GM12878 (cell line): ENCODE results near the gene WWOX. TPM values are rescaled to one million over a fixed set of nuclear protein-coding genes. Genes with fewer than 3 reads are reported as not detected.

Experiments
- ATAC-seq: fragments of 200-7000 bp; cut with Tn5 transposase; 3 replicates; pipeline ENCODE4 v1.9.1; 2020; ENCODE audit warnings: mild to moderate bottlenecking, moderate library complexity
- BruUV-seq: library from RNA; stranded (reverse); fragments of 400-500 nt; replicated peaks from 2 replicates; lab custom pipeline; 2021; lab: Mats Ljungman, UMichigan
- CTCF ChIA-PET: fragments of 300-600 bp; sonication (Branson Sonifier 250); formaldehyde crosslinking; extraction: SDS; loops from one replicate; lab custom pipeline; 2021; ENCODE audit warnings: inconsistent platforms; lab: Yijun Ruan, JAX
- POLR2A ChIA-PET: fragments of 350-600 bp; formaldehyde crosslinking; extraction: SDS; loops from one replicate; lab custom pipeline; 2021; ENCODE audit warnings: inconsistent platforms; lab: Charles Lee
- RAD21 ChIA-PET: fragments of 300-600 bp; sonication (Branson Sonifier 250); formaldehyde crosslinking; loops from one replicate; lab custom pipeline; 2023; ENCODE audit warnings: antibody characterized with exemption; ENCODE audit not compliant: unreplicated experiment; lab: Charles Lee
- SMC1A ChIA-PET: fragments of 300-600 bp; sonication (Branson Sonifier 250); formaldehyde crosslinking; loops from one replicate; lab custom pipeline; 2023; ENCODE audit not compliant: unreplicated experiment, uncharacterized antibody; lab: Charles Lee
- DNase-seq: peaks from one replicate; pipeline ENCODE4 v3.0.0-alpha.2; 2011; ENCODE audit warnings: low read depth, low spot score
- FAIRE-seq: peaks from 3 replicates; lab custom pipeline; 2011; peaks lifted over from hg19 to GRCh38; lab: Jason Lieb, UNC
- H2AFZ ChIP-seq: 2 replicates; pipeline ENCODE4 v1.6.0; 2011; ENCODE audit warnings: low read depth, low read length, control low read depth; ENCODE audit not compliant: control insufficient read depth
- H3K27ac ChIP-seq: 2 replicates; pipeline ENCODE4 v1.5.1; 2011; ENCODE audit warnings: control low read depth; ENCODE audit not compliant: control insufficient read depth, insufficient read depth
- H3K27me3 ChIP-seq, 2 experiments: replicated peaks in 1 of 2; 2 replicates each; pipeline versions ENCODE4 v1.6.0 to v1.6.1; 2011; ENCODE audit warnings: low read length in 1 of 2; ENCODE audit not compliant: control insufficient read depth in 2 of 2, insufficient read depth in 2 of 2
- H3K36me3 ChIP-seq, 2 experiments: 2 replicates each; pipeline ENCODE4 v1.5.1; 2011; ENCODE audit warnings: low read length in 1 of 2; ENCODE audit not compliant: control insufficient read depth in 2 of 2, insufficient read depth in 2 of 2
- H3K4me1 ChIP-seq: 2 replicates; pipeline ENCODE4 v1.6.1; 2011; ENCODE audit warnings: mild to moderate bottlenecking, low read length, moderate library complexity, mixed read lengths; ENCODE audit not compliant: control insufficient read depth, insufficient read depth
- H3K4me2 ChIP-seq: 2 replicates; pipeline ENCODE4 v1.6.0; 2011; ENCODE audit warnings: control low read depth; ENCODE audit not compliant: control insufficient read depth, insufficient read depth
- H3K4me3 ChIP-seq: fragments of 200-600 bp; sonication (generic); 2 replicates; pipeline ENCODE4 v1.5.1; 2016
- H3K79me2 ChIP-seq: 2 replicates; pipeline ENCODE4 v1.6.0; 2011; ENCODE audit warnings: low read length; ENCODE audit not compliant: control insufficient read depth, insufficient read depth
- H3K9ac ChIP-seq: 2 replicates; pipeline ENCODE4 v1.8.0; 2011; ENCODE audit warnings: low read length, control low read depth, mixed read lengths; ENCODE audit not compliant: control insufficient read depth, insufficient read depth
- H3K9me3 ChIP-seq: replicated peaks from 3 replicates; pipeline ENCODE4 v1.5.1; 2011; ENCODE audit warnings: mild to moderate bottlenecking, low read length; ENCODE audit not compliant: control insufficient read depth, insufficient read depth
- H4K20me1 ChIP-seq: 2 replicates; pipeline ENCODE4 v1.6.0; 2011; ENCODE audit not compliant: control insufficient read depth, insufficient read depth
- CEBPZ ChIP-seq: fragments of 150-350 bp; IDR thresholded peaks from 2 replicates; pipeline ENCODE4 v1.6.1; 2016; ENCODE audit warnings: low read depth, low read length
- CHD2 ChIP-seq: IDR thresholded peaks from 2 replicates; pipeline ENCODE4 v1.6.1; 2011; ENCODE audit warnings: low read depth, low read length, improper control_type of control experiment, borderline replicate concordance
- NFIC ChIP-seq: IDR thresholded peaks from 2 replicates; pipeline ENCODE4 v1.6.1; 2012; ENCODE audit warnings: low read depth, mild to moderate bottlenecking, inconsistent platforms, low read length, moderate library complexity
- NFYA ChIP-seq: IDR thresholded peaks from 2 replicates; pipeline ENCODE4 v1.6.1; 2011; ENCODE audit warnings: low read depth, mild to moderate bottlenecking, low read length, improper control_type of control experiment, borderline replicate concordance
- NFYB ChIP-seq: IDR thresholded peaks from 2 replicates; pipeline ENCODE4 v1.6.1; 2011; ENCODE audit warnings: low read depth, mild to moderate bottlenecking, low read length, improper control_type of control experiment, moderate library complexity; ENCODE audit not compliant: insufficient read depth
- NR2C1 ChIP-seq: fragments of 450-650 bp; IDR thresholded peaks from 2 replicates; pipeline ENCODE4 v1.6.1; 2017; ENCODE audit warnings: antibody characterized with exemption, mild to moderate bottlenecking, moderate library complexity
- POLR2AphosphoS5 ChIP-seq: IDR thresholded peaks from 2 replicates; pipeline ENCODE4 v1.6.1; 2011; ENCODE audit warnings: mild to moderate bottlenecking, low read length, inconsistent platforms
- RAD51 ChIP-seq: fragments of 450-650 bp; IDR thresholded peaks from 2 replicates; pipeline ENCODE4 v1.6.1; 2016; ENCODE audit warnings: moderate library complexity, mild to moderate bottlenecking, inconsistent platforms
- RFX5 ChIP-seq: IDR thresholded peaks from 2 replicates; pipeline ENCODE4 v1.6.1; 2011; ENCODE audit warnings: low read depth, low read length, improper control_type of control experiment
- SUPT20H ChIP-seq: IDR thresholded peaks from 2 replicates; pipeline ENCODE4 v1.6.1; 2011; ENCODE audit warnings: low read depth, mild to moderate bottlenecking, low read length, moderate library complexity, borderline replicate concordance; ENCODE audit not compliant: control insufficient read depth
- TARDBP ChIP-seq: IDR thresholded peaks from 2 replicates; pipeline ENCODE4 v1.6.1; 2016; ENCODE audit warnings: borderline replicate concordance
- ZNF384 ChIP-seq: IDR thresholded peaks from 2 replicates; pipeline ENCODE4 v1.6.1; 2012; ENCODE audit warnings: low read depth, mild to moderate bottlenecking, low read length, improper control_type of control experiment, borderline replicate concordance
- whole genome bisulfite sequencing: methylation state at CpG from one replicate; pipeline ENCODE4 v1.1.6; 2016; ENCODE audit warnings: low lambda C conversion rate; ENCODE audit not compliant: insufficient replicate concordance, insufficient coverage; ENCODE audit errors: missing lambda C conversion rate; 5-methylcytosine and 5-hydroxymethylcytosine counted together
- in situ Hi-C: fragments of 300-500 bp; cut with MboI; formaldehyde crosslinking; loops from 9 replicates; pipeline ENCODE4 v1.14.3; 2018; ENCODE audit warnings: mixed read lengths
- intact Hi-C: fragments of 100-400 bp; cut with micrococcal nuclease; formaldehyde crosslinking; loops from one replicate; pipeline ENCODE4 v1.14.2; 2022; ENCODE audit not compliant: unreplicated experiment
- polyA plus RNA-seq, 11 experiments: library from polyadenylated mRNA; depleted of rRNA in 4 of 11; unstranded in 6 of 11; stranded (reverse) in 5 of 11; fragments of >200 nt; fragmentation: Nextera tagmentation in 4 of 11; fragmentation: Illumina TruSeq in 1 of 11; extraction: Ambion mirVana in 4 of 11; extraction: Trizol in 1 of 11; gene quantifications; 1 replicate in 1 of 11; 2 replicates in 10 of 11; pipeline versions ENCODE4 v1.2.1 to v1.2.3, GENCODE V29; 2011 to 2016; ENCODE audit warnings: inconsistent platforms in 2 of 11, missing spikeins in 2 of 11, low read depth in 1 of 11
- total RNA-seq, 4 experiments: library from RNA; depleted of rRNA in 3 of 4; stranded (reverse); fragments of >200 nt in 3 of 4; fragmentation: Illumina TruSeq in 1 of 4; extraction: Trizol in 1 of 4; gene quantifications; 2 replicates each; pipeline versions ENCODE4 v1.2.1 to v1.2.3, GENCODE V29; 2013 to 2021
- TF ChIP-seq, protein P1 (sequence below): IDR thresholded peaks from 2 replicates; pipeline ENCODE4 v1.6.1; 2011; ENCODE audit warnings: borderline replicate concordance, low read depth, mild to moderate bottlenecking, moderate library complexity, mixed read lengths, low read length; ENCODE audit not compliant: insufficient read depth; ENCODE audit errors: extremely low read length
- TF ChIP-seq, protein P2 (sequence below): fragments of 450-650 bp; IDR thresholded peaks from 2 replicates; pipeline ENCODE4 v1.6.1; 2017; ENCODE audit warnings: mild to moderate bottlenecking, moderate library complexity
- TF ChIP-seq, protein P3 (sequence below): IDR thresholded peaks from 2 replicates; pipeline ENCODE4 v1.6.1; 2012; ENCODE audit warnings: low read depth, low read length, improper control_type of control experiment

The WWOX gene
- total and polyA plus RNA-seq, 10 of the 15 experiments (the other 5 are each of a cell fraction or from before 2014, with no cell fraction given) = 2.8 to 24.4 (median 17.8) TPM

GRCh38 chr16:78593352-78593751 lies 493.9 kb downstream of the WWOX start:
- 53% methylated on average over 3 of the region's 3 CpGs for WGBS
- H3K4me3 ChIP-seq = no peak overlapping the region
- in situ Hi-C loops = no loop called here
- no peaks in the 10 kb centered on the region for H3K27me3 ChIP-seq
- no peaks in the 10 kb centered on the region for H4K20me1 ChIP-seq
- no peak for ATAC-seq
- H3K27ac ChIP-seq = no peak overlapping the region
- no peaks in the 10 kb centered on the region for H3K9me3 ChIP-seq
- DNase-seq = no peak
- H3K4me2 ChIP-seq = no peak overlapping the region
- ChIA-PET POLR2A (no interaction called here), RAD21 (no interaction called here), CTCF (no interaction called here), SMC1A (interaction anchor here (0.7 kb wide), 1 partner anchor 634 kb away, joined by 3 read pairs; no protein-coding TSS in a partner anchor)
- BruUV-seq = no TSS peak
- no peaks in the 10 kb centered on the region for H3K36me3 ChIP-seq
- intact Hi-C loops = no loop called here
- no peak for FAIRE-seq
- no peaks in the 10 kb centered on the region for H3K4me1 ChIP-seq
- H2AFZ ChIP-seq = no peak overlapping the region
- no peaks in the 10 kb centered on the region for H3K79me2 ChIP-seq
- H3K9ac ChIP-seq = no peak overlapping the region
- TF ChIP-seq NFYB (no peak), TARDBP (no peak), NFYA (no peak), CHD2 (no peak), POLR2AphosphoS5 (no peak), RFX5 (no peak), CEBPZ (no peak), NR2C1 (no peak), SUPT20H (no peak), RAD51 (no peak), ZNF384 (no peak), NFIC (no peak)
- TF ChIP-seq, protein P1, sequence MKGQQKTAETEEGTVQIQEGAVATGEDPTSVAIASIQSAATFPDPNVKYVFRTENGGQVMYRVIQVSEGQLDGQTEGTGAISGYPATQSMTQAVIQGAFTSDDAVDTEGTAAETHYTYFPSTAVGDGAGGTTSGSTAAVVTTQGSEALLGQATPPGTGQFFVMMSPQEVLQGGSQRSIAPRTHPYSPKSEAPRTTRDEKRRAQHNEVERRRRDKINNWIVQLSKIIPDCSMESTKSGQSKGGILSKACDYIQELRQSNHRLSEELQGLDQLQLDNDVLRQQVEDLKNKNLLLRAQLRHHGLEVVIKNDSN = no peak
- TF ChIP-seq, protein P2, sequence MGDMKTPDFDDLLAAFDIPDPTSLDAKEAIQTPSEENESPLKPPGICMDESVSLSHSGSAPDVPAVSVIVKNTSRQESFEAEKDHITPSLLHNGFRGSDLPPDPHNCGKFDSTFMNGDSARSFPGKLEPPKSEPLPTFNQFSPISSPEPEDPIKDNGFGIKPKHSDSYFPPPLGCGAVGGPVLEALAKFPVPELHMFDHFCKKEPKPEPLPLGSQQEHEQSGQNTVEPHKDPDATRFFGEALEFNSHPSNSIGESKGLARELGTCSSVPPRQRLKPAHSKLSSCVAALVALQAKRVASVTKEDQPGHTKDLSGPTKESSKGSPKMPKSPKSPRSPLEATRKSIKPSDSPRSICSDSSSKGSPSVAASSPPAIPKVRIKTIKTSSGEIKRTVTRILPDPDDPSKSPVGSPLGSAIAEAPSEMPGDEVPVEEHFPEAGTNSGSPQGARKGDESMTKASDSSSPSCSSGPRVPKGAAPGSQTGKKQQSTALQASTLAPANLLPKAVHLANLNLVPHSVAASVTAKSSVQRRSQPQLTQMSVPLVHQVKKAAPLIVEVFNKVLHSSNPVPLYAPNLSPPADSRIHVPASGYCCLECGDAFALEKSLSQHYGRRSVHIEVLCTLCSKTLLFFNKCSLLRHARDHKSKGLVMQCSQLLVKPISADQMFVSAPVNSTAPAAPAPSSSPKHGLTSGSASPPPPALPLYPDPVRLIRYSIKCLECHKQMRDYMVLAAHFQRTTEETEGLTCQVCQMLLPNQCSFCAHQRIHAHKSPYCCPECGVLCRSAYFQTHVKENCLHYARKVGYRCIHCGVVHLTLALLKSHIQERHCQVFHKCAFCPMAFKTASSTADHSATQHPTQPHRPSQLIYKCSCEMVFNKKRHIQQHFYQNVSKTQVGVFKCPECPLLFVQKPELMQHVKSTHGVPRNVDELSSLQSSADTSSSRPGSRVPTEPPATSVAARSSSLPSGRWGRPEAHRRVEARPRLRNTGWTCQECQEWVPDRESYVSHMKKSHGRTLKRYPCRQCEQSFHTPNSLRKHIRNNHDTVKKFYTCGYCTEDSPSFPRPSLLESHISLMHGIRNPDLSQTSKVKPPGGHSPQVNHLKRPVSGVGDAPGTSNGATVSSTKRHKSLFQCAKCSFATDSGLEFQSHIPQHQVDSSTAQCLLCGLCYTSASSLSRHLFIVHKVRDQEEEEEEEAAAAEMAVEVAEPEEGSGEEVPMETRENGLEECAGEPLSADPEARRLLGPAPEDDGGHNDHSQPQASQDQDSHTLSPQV = no peak
- TF ChIP-seq, protein P3, sequence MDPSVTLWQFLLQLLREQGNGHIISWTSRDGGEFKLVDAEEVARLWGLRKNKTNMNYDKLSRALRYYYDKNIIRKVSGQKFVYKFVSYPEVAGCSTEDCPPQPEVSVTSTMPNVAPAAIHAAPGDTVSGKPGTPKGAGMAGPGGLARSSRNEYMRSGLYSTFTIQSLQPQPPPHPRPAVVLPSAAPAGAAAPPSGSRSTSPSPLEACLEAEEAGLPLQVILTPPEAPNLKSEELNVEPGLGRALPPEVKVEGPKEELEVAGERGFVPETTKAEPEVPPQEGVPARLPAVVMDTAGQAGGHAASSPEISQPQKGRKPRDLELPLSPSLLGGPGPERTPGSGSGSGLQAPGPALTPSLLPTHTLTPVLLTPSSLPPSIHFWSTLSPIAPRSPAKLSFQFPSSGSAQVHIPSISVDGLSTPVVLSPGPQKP = no peak
